Gastrocnemius medialis (tissue), 4 donors: ENCODE results near the gene LYL1. TPM values are rescaled to one million over a fixed set of nuclear protein-coding genes. Genes with fewer than 3 reads are reported as not detected.

ENCODE experiments used
- ATAC-seq, 2 donors: fragments of 150-250 bp; one replicate each; pipeline ENCODE4 v1.9.1; 2016
- DNase-seq, 2 donors: peaks; one replicate each; pipeline ENCODE4 v3.0.0-alpha.2; 2019
- H3K27ac ChIP-seq, 4 donors: fragments of 200-600 bp; sonication (generic); 1 replicate in 1 of 4; 2 replicates in 3 of 4; pipeline ENCODE4 v1.5.1; 2016 to 2018; ENCODE audit warnings: mild to moderate bottlenecking in 2 of 4, moderate library complexity in 1 of 4
- H3K27me3 ChIP-seq, 3 donors: fragments of 200-600 bp; sonication (generic) in 2 of 3; 1 replicate in 1 of 3; 2 replicates in 2 of 3; pipeline versions ENCODE4 v1.5.1 to v1.6.0; 2016 to 2019; ENCODE audit warnings: mild to moderate bottlenecking in 1 of 3, moderate library complexity in 1 of 3
- H3K36me3 ChIP-seq, 2 donors: fragments of 200-600 bp; sonication (generic) in 1 of 2; one replicate each; pipeline ENCODE4 v1.5.1; 2017 to 2018
- H3K4me1 ChIP-seq, 2 donors: fragments of 200-600 bp; sonication (generic) in 1 of 2; one replicate each; pipeline ENCODE4 v1.5.1; 2016 to 2017; ENCODE audit warnings: mild to moderate bottlenecking in 2 of 2
- H3K4me3 ChIP-seq, 4 donors: fragments of 200-600 bp; sonication (generic) in 3 of 4; 1 replicate in 1 of 4; 2 replicates in 3 of 4; pipeline ENCODE4 v1.5.1; 2016 to 2019; ENCODE audit warnings: mild to moderate bottlenecking in 2 of 4
- H3K9me3 ChIP-seq, 3 donors: fragments of 200-600 bp; sonication (generic) in 2 of 3; 1 replicate in 1 of 3; 2 replicates in 2 of 3; pipeline ENCODE4 v1.5.1; 2016 to 2019
- CTCF ChIP-seq, 5 experiments: fragments of 450-650 bp in 3 of 5; fragments of 200-600 bp in 2 of 5; sonication (generic) in 2 of 5; IDR thresholded peaks in 4 of 5; conservative IDR thresholded peaks in 1 of 5; 1 replicate in 4 of 5; 2 replicates in 1 of 5; pipeline ENCODE4 v1.5.1; 2016 to 2019; ENCODE audit warnings: antibody characterized with exemption in 5 of 5, mild to moderate bottlenecking in 3 of 5, moderate library complexity in 3 of 5
- POLR2A ChIP-seq, 2 donors: fragments of 450-650 bp; IDR thresholded peaks; one replicate each; pipeline ENCODE4 v1.6.1; 2017; ENCODE audit warnings: antibody characterized with exemption in 2 of 2, mild to moderate bottlenecking in 2 of 2, moderate library complexity in 2 of 2
- in situ Hi-C, 4 donors: fragments of 200-750 bp; cut with MboI; loops; one replicate each; pipeline versions ENCODE4 v1.15.0 to v1.8.0; 2017; ENCODE audit warnings: low sequenced_read_pairs in 4 of 4
- intact Hi-C: fragments of 100-400 bp; cut with DNase I; formaldehyde crosslinking; loops from one replicate; pipeline ENCODE4 v1.15.1; 2023; ENCODE audit warnings: low total_unique reads
- total RNA-seq, 4 donors: library from RNA; depleted of rRNA; stranded (reverse); fragments of >200 nt; gene quantifications; one replicate each; pipeline versions ENCODE4 v1.1.0 to v1.2.3, GENCODE V29; 2016

The LYL1 gene
- total RNA-seq, 4 donors from 2014 or later: 2.6 to 5.0 (median 3.1) TPM

GRCh38 chr19:13077240-13077639 lies 25.4 kb downstream of the LYL1 start:
- TF ChIP-seq POLR2A (IDR thresholded peaks at IDR 0.05) (no peak), CTCF (IDR thresholded peaks at IDR 0.05 in 4 of 5, conservative IDR thresholded peaks at IDR 0.05 in 1 of 5) (no peak)
- H3K4me1 ChIP-seq: peaks cover 54 to 59% of the 10 kb centered on the region in 2 donors
- H3K9me3 ChIP-seq: no peaks in the 10 kb centered on the region
- no peak overlapping the region for H3K4me3 ChIP-seq
- ATAC-seq (no peak), DNase-seq (no peak)
- H3K27ac ChIP-seq: peak overlapping the region; percentile 73 to 100 (median 96)
- in situ Hi-C loops: no loop called here
- H3K27me3 ChIP-seq: no peaks in the 10 kb centered on the region
- intact Hi-C loops: no loop called here
- H3K36me3 ChIP-seq: peaks cover 0 to 28% of the 10 kb centered on the region in 2 donors

DNA sequence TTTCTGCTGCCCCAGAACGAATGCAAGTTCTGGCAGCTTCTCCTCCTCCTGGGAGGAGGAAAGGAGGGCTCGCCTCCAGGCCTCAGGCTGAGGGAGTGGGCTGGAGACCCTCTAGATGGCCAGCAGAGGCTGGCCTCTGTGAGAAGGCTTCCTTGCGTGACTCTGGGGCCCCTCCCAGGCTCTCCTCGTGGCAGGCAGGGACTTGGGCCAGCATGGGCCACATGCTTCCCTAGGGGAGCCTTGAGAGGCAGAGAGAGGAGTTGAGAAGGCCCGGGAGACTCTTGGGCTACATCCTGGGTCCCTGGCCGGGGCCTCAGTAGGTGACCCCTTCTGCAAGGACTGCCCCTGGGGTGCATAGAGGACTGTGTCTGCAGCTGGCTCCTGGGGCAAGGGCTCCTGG lies 25.9 kb downstream of the LYL1 start:
- intact Hi-C loops: no loop called here
- TF ChIP-seq POLR2A (IDR thresholded peaks at IDR 0.05) (no peak), CTCF (IDR thresholded peaks at IDR 0.05 in 4 of 5, conservative IDR thresholded peaks at IDR 0.05 in 1 of 5) (no peak)
- no peaks in the 10 kb centered on the region for H3K9me3 ChIP-seq
- H3K27ac ChIP-seq: peak overlapping the region; percentile 73 to 100 (median 96)
- no peaks in the 10 kb centered on the region for H3K27me3 ChIP-seq
- H3K36me3 ChIP-seq: peaks cover 0 to 27% of the 10 kb centered on the region in 2 donors
- H3K4me1 ChIP-seq: peaks cover 55 to 56% of the 10 kb centered on the region in 2 donors
- in situ Hi-C loops: no loop called here
- H3K4me3 ChIP-seq: no peak overlapping the region
- ATAC-seq (peak in 1 of 2 donors; percentile 16), DNase-seq (no peak)

GRCh38 chr19:13076320-13076719 lies 26.3 kb downstream of the LYL1 start:
- H3K9me3 ChIP-seq: no peaks in the 10 kb centered on the region
- no peak for TF ChIP-seq CTCF (IDR thresholded peaks at IDR 0.05 in 4 of 5, conservative IDR thresholded peaks at IDR 0.05 in 1 of 5)
- no peak for TF ChIP-seq POLR2A (IDR thresholded peaks at IDR 0.05)
- ATAC-seq: no peak
- intact Hi-C loops (no loop called here), in situ Hi-C loops (no loop called here)
- no peak overlapping the region for H3K4me3 ChIP-seq
- peak overlapping the region; percentile 73 to 100 (median 96) for H3K27ac ChIP-seq
- H3K36me3 ChIP-seq: peaks cover 0 to 24% of the 10 kb centered on the region in 2 donors
- H3K27me3 ChIP-seq: no peaks in the 10 kb centered on the region
- H3K4me1 ChIP-seq: peaks cover 55 to 57% of the 10 kb centered on the region in 2 donors
- DNase-seq: no peak

DNA sequence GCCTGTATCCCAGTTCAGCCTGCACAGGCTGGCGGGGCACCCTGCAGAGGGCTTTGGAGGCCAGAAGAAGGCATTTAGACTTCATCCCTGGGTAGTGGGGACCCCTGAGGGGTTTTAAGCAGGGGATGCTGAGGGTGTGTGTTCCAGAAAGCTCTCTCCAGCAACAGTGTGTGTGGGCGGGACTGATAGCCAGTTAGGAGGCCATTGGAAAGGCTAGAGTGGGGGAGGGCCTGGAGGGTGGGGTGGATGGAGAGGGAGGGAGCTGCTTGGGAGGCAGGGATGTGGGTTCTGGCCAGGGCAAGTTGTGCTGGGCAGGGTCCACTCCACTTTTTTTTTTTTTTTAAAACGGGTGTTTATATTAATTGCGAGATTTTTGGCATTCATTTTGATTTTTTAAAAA lies 28.3 kb downstream of the LYL1 start:
- Histone ChIP-seq H3K4me1 (peaks cover 64 to 72% of the 10 kb centered on the region in 2 donors), H3K36me3 (peaks cover 0 to 24% of the 10 kb centered on the region in 2 donors), H3K27me3 (no peaks in the 10 kb centered on the region), H3K27ac (peak overlapping the region; percentile 92 to 100 (median 96)), H3K9me3 (no peaks in the 10 kb centered on the region), H3K4me3 (no peak overlapping the region)
- in situ Hi-C loops: no loop called here
- TF ChIP-seq CTCF (IDR thresholded peaks at IDR 0.05 in 4 of 5, conservative IDR thresholded peaks at IDR 0.05 in 1 of 5) (no peak), POLR2A (IDR thresholded peaks at IDR 0.05) (no peak)
- intact Hi-C loops: no loop called here
- ATAC-seq (no peak), DNase-seq (no peak)

GRCh38 chr19:13073263-13073662 lies 29.4 kb downstream of the LYL1 start:
- H3K36me3 ChIP-seq: peaks cover 0 to 24% of the 10 kb centered on the region in 2 donors
- in situ Hi-C loops (no loop called here), intact Hi-C loops (no loop called here)
- no peak for DNase-seq
- no peak for ATAC-seq
- H3K27me3 ChIP-seq: no peaks in the 10 kb centered on the region
- TF ChIP-seq POLR2A (IDR thresholded peaks at IDR 0.05) (no peak), CTCF (IDR thresholded peaks at IDR 0.05 in 4 of 5, conservative IDR thresholded peaks at IDR 0.05 in 1 of 5) (no peak)
- no peak overlapping the region for H3K4me3 ChIP-seq
- H3K9me3 ChIP-seq: no peaks in the 10 kb centered on the region
- peaks cover 64 to 72% of the 10 kb centered on the region in 2 donors for H3K4me1 ChIP-seq
- peak overlapping the region; percentile 92 to 100 (median 96) for H3K27ac ChIP-seq
